HepG2 (cell line): ENCODE results near the gene EIF4EBP3. TPM values are rescaled to one million over a fixed set of nuclear protein-coding genes. Genes with fewer than 3 reads are reported as not detected.
"Not testable (repeated sequence)": the region's sequence is repeated elsewhere in the genome, so short reads cannot be mapped to it uniquely, and the experiment has no call there.

ENCODE experiments used
- ATAC-seq: fragments of 200-7000 bp; cut with Tn5 transposase; 3 replicates; pipeline ENCODE4 v1.9.1; 2020; ENCODE audit warnings: mild to moderate bottlenecking, moderate library complexity
- BruUV-seq: library from RNA; stranded (reverse); fragments of 400-500 nt; replicated peaks from 2 replicates; lab custom pipeline; 2021; lab: Mats Ljungman, UMichigan
- CTCF ChIA-PET: fragments of 300-600 bp; formaldehyde crosslinking; extraction: SDS; loops from one replicate; lab custom pipeline; 2021; ENCODE audit warnings: low total read pairs, inconsistent platforms, low intra/inter-chr PET ratio; lab: Yijun Ruan, JAX
- POLR2A ChIA-PET: fragments of 350-600 bp; sonication (Branson Sonifier 250); formaldehyde crosslinking; loops from one replicate; lab custom pipeline; 2020; ENCODE audit warnings: antibody characterized with exemption, inconsistent platforms; lab: Yijun Ruan, JAX
- DNase-seq: peaks from one replicate; pipeline ENCODE4 v3.0.0-alpha.2; 2015; ENCODE audit warnings: low spot score
- FAIRE-seq: peaks from 3 replicates; lab custom pipeline; 2011; peaks lifted over from hg19 to GRCh38; lab: Jason Lieb, UNC
- H2AFZ ChIP-seq: one replicate; pipeline ENCODE4 v1.6.1; 2011; ENCODE audit warnings: low read length, inconsistent platforms
- H3K27ac ChIP-seq: fragments of 300-600 bp; 3 replicates; pipeline ENCODE4 v1.8.0; 2011; ENCODE audit warnings: mixed run types, mild to moderate bottlenecking, mixed read lengths, low read length, inconsistent platforms; ENCODE audit not compliant: insufficient read depth; ENCODE audit errors: extremely low read length
- H3K27me3 ChIP-seq, 2 experiments: fragments of 200-600 bp in 1 of 2; 2 replicates in 1 of 2; 3 replicates in 1 of 2; pipeline versions ENCODE4 v1.6.0 to v1.8.0; 2011; ENCODE audit warnings: low read length in 2 of 2, mild to moderate bottlenecking in 2 of 2, moderate library complexity in 2 of 2, inconsistent platforms in 1 of 2; ENCODE audit not compliant: insufficient read depth in 2 of 2, control insufficient read depth in 1 of 2
- H3K36me3 ChIP-seq, 2 experiments: fragments of 200-600 bp in 1 of 2; replicated peaks in 1 of 2; 2 replicates in 1 of 2; 3 replicates in 1 of 2; pipeline versions ENCODE4 v1.5.1 to v1.8.0; 2011; ENCODE audit warnings: low read length in 2 of 2, inconsistent platforms in 1 of 2; ENCODE audit not compliant: insufficient read depth in 2 of 2, control insufficient read depth in 1 of 2
- H3K4me1 ChIP-seq: 2 replicates; pipeline ENCODE4 v1.5.1; 2012; ENCODE audit warnings: low read length, inconsistent platforms; ENCODE audit not compliant: insufficient read depth
- H3K4me2 ChIP-seq: 2 replicates; pipeline ENCODE4 v1.6.0; 2011; ENCODE audit warnings: low read depth, low read length, inconsistent platforms
- H3K4me3 ChIP-seq, 3 experiments: fragments of 200-600 bp in 1 of 3; sonication (generic), shearing (Covaris generic) in 1 of 3; replicated peaks in 1 of 3; 2 replicates each; pipeline ENCODE4 v1.5.1; 2011 to 2016; ENCODE audit warnings: low read length in 3 of 3, inconsistent platforms in 2 of 3, low read depth in 2 of 3, mild to moderate bottlenecking in 2 of 3, control low read depth in 1 of 3, mixed read lengths in 1 of 3; ENCODE audit not compliant: insufficient read depth in 1 of 3
- H3K79me2 ChIP-seq: one replicate; pipeline ENCODE4 v1.6.1; 2011; ENCODE audit warnings: low read length, inconsistent platforms; ENCODE audit not compliant: insufficient read depth
- H3K9ac ChIP-seq: 2 replicates; pipeline ENCODE4 v1.6.0; 2011; ENCODE audit warnings: mild to moderate bottlenecking, low read depth, low read length, inconsistent platforms; ENCODE audit not compliant: insufficient read depth
- H3K9me3 ChIP-seq: 2 replicates; pipeline ENCODE4 v1.5.1; 2012; ENCODE audit warnings: mild to moderate bottlenecking, low read length
- H4K20me1 ChIP-seq: 2 replicates; pipeline ENCODE4 v1.6.0; 2011; ENCODE audit warnings: inconsistent platforms, mild to moderate bottlenecking, low read length, moderate library complexity; ENCODE audit not compliant: insufficient read depth
- ATF1 ChIP-seq: IDR thresholded peaks from 2 replicates; pipeline ENCODE4 v1.6.1; 2016; ENCODE audit warnings: mild to moderate bottlenecking, control low read depth
- FOXO1 ChIP-seq: sonication (generic); formaldehyde crosslinking; IDR thresholded peaks from 2 replicates; pipeline ENCODE4 v1.4.0; 2020; ENCODE audit warnings: missing genetic modification reagents
- ZNF251 ChIP-seq: sonication (generic); formaldehyde crosslinking; IDR thresholded peaks from 2 replicates; pipeline ENCODE4 v1.9.0; 2021; ENCODE audit warnings: mild to moderate bottlenecking, missing genetic modification reagents
- WGBS: methylation state at CpG from one replicate; pipeline ENCODE4 v1.1.6; 2017; ENCODE audit warnings: low lambda C conversion rate; 5-methylcytosine and 5-hydroxymethylcytosine counted together
- in situ Hi-C: cut with HindIII; loops from 2 replicates; pipeline ENCODE4 v1.10.0; 2017; ENCODE audit warnings: low pct_unique_long_range_greater_than_20kb; ENCODE audit not compliant: extremely low pct_ligation_motif_present
- intact Hi-C: fragments of 100-400 bp; cut with micrococcal nuclease; formaldehyde crosslinking; loops from one replicate; pipeline ENCODE4 v1.10.0; 2022; ENCODE audit not compliant: unreplicated experiment
- polyA plus RNA-seq, 8 experiments: library from polyadenylated mRNA; depleted of rRNA in 3 of 8; stranded (reverse) in 7 of 8; unstranded in 1 of 8; fragments of >200 nt; fragmentation: Illumina TruSeq in 4 of 8; extraction: Trizol in 4 of 8; gene quantifications; 2 replicates each; pipeline versions ENCODE4 v1.2.1 to v1.2.3, GENCODE V29; 2011 to 2016; ENCODE audit warnings: low read depth in 4 of 8, missing spikeins in 1 of 8, mixed read lengths in 1 of 8; ENCODE audit not compliant: insufficient read depth in 1 of 8
- total RNA-seq, 5 experiments: library from RNA; depleted of rRNA; stranded (reverse); fragments of >200 nt; fragmentation: Illumina TruSeq; extraction: Trizol; gene quantifications; 2 replicates each; pipeline ENCODE4 v1.2.3, GENCODE V29; 2016; ENCODE audit warnings: low read depth in 1 of 5
- TF ChIP-seq, protein P1 (sequence below): sonication (generic); formaldehyde crosslinking; IDR thresholded peaks from 2 replicates; pipeline ENCODE4 v1.4.0; 2020; ENCODE audit warnings: missing genetic modification reagents, borderline replicate concordance

The EIF4EBP3 gene
- total and polyA plus RNA-seq, 2 of the 13 experiments (the other 11 are each of a cell fraction or from before 2014, with no cell fraction given) = 0.61 to 1.7 TPM

DNA sequence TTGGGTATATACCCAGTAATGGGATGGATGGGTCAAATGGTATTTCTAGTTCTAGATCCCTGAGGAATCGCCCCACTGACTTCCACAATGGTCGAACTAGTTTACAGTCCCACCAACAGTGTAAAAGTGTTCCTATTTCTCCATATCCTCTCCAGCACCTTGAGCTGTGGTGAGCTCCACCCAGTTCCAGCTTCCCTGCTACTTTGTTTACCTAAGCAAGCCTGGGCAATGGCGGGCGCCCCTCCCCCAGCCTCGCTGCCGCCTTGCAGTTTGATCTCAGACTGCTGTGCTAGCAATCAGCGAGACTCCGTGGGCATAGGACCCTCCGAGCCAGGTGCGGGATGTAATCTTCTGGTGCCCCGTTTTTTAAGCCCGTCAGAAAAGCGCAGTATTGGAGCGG is 45.6 kb downstream of the EIF4EBP3 start:
- H3K36me3 ChIP-seq, H4K20me1 ChIP-seq, in situ Hi-C loops, CTCF ChIA-PET, intact Hi-C loops, FAIRE-seq, H3K27me3 ChIP-seq, H3K27ac ChIP-seq, H3K9me3 ChIP-seq, BruUV-seq, ATAC-seq: not testable (repeated sequence)
- H3K4me1 ChIP-seq = peaks cover 13% of the 10 kb centered on the region
- 60% methylated on average over 8 of the region's 14 CpGs for WGBS
- TF ChIP-seq, protein P1, sequence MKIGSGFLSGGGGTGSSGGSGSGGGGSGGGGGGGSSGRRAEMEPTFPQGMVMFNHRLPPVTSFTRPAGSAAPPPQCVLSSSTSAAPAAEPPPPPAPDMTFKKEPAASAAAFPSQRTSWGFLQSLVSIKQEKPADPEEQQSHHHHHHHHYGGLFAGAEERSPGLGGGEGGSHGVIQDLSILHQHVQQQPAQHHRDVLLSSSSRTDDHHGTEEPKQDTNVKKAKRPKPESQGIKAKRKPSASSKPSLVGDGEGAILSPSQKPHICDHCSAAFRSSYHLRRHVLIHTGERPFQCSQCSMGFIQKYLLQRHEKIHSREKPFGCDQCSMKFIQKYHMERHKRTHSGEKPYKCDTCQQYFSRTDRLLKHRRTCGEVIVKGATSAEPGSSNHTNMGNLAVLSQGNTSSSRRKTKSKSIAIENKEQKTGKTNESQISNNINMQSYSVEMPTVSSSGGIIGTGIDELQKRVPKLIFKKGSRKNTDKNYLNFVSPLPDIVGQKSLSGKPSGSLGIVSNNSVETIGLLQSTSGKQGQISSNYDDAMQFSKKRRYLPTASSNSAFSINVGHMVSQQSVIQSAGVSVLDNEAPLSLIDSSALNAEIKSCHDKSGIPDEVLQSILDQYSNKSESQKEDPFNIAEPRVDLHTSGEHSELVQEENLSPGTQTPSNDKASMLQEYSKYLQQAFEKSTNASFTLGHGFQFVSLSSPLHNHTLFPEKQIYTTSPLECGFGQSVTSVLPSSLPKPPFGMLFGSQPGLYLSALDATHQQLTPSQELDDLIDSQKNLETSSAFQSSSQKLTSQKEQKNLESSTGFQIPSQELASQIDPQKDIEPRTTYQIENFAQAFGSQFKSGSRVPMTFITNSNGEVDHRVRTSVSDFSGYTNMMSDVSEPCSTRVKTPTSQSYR (CRISPR knock-in tag) = peak; percentile 77; the same call in 1 of the 2 replicates
- TF ChIP-seq, all 625 proteins: peak for 1; not testable (repeated sequence) for 624
- POLR2A ChIA-PET, H2AFZ ChIP-seq, H3K4me2 ChIP-seq, DNase-seq, H3K79me2 ChIP-seq, H3K9ac ChIP-seq, H3K4me3 ChIP-seq: not testable (repeated sequence)

DNA sequence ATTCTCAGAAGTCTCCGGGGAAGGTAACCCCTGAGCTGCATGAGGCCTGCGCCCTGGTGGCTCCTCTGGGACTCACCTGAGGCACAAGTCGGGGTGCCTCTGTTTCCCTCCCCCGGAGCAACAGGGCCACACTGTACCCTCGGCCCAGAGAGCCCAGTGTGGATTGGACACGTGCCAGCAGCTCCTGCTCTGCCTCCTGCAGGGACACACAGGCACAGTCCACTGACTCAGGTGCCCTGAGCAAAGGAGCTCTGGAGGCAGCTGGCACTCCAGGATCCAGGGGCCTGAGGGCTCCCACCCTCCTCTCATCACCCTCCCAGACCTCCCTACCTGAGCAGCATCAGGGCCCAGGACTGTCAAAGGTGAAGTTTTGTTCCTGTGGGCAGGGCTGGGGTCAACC is 46.7 kb downstream of the EIF4EBP3 start:
- in situ Hi-C loops (no loop called here), intact Hi-C loops (no loop called here)
- Histone ChIP-seq H2AFZ (no peak overlapping the region), H3K9ac (no peak overlapping the region), H4K20me1 (no peaks in the 10 kb centered on the region), H3K9me3 (no peaks in the 10 kb centered on the region), H3K79me2 (no peaks in the 10 kb centered on the region), H3K27me3 (no peaks in the 10 kb centered on the region; a peak in 1 of 5 replicates), H3K4me1 (peaks cover 13% of the 10 kb centered on the region), H3K4me3 (no peak overlapping the region), H3K27ac (no peak overlapping the region), H3K36me3 (no peaks in the 10 kb centered on the region), H3K4me2 (no peak overlapping the region)
- WGBS = no CpG with 5 or more reads among the region's 6 CpGs
- BruUV-seq = no TSS peak
- no peak for TF ChIP-seq ZNF251
- TF ChIP-seq FOXO1 (CRISPR knock-in tag) = no peak
- TF ChIP-seq ATF1 (CRISPR knock-in tag) = no peak
- DNase-seq = no peak
- CTCF ChIA-PET = no interaction called here
- no peak for FAIRE-seq
- ATAC-seq = peak; percentile 33; the same call in 2 of the 3 replicates
- POLR2A ChIA-PET = no interaction called here
